K562 (cell line): ENCODE data around the gene STT3B. TPM values are rescaled to one million over a fixed set of nuclear protein-coding genes. Genes with fewer than 3 reads are reported as not detected.
A peak's percentile ranks its signal among the peaks of the same experiment; 100 is the strongest.

ENCODE experiments used
- BRD4 ChIP-seq: fragments of 200-600 bp; sonication (generic); IDR thresholded peaks from 2 replicates; pipeline ENCODE4 v1.6.1; 2017; ENCODE audit warnings: inconsistent platforms
- KAT8 ChIP-seq: fragments of 450-650 bp; IDR thresholded peaks from 2 replicates; pipeline ENCODE4 v1.6.1; 2016; ENCODE audit warnings: low read depth, mild to moderate bottlenecking
- L3MBTL2 ChIP-seq: fragments of 450-650 bp; IDR thresholded peaks from 2 replicates; pipeline ENCODE4 v1.6.1; 2016; ENCODE audit warnings: mild to moderate bottlenecking, moderate library complexity
- THAP12 ChIP-seq: fragments of 250-450 bp; sonication (Bioruptor Pico); IDR thresholded peaks from 2 replicates; pipeline ENCODE4 v1.9.0; 2021; ENCODE audit warnings: mild to moderate bottlenecking, inconsistent platforms
- ZNF436 ChIP-seq: fragments of 250-450, 450-650 bp; sonication (Bioruptor Pico); formaldehyde crosslinking; IDR thresholded peaks from 2 replicates; pipeline ENCODE4 v1.7.0; 2020; ENCODE audit warnings: mild to moderate bottlenecking
- polyA plus RNA-seq, 8 experiments: library from polyadenylated mRNA; depleted of rRNA in 4 of 8; stranded (reverse) in 5 of 8; unstranded in 3 of 8; fragments of >200 nt; fragmentation: Nextera tagmentation in 2 of 8; fragmentation: Illumina TruSeq in 1 of 8; extraction: Ambion mirVana in 2 of 8; extraction: Trizol in 1 of 8; gene quantifications; 2 replicates each; pipeline versions ENCODE4 v1.2.1 to v1.2.3, GENCODE V29; 2011 to 2014; ENCODE audit warnings: inconsistent platforms in 1 of 8, missing spikeins in 1 of 8
- total RNA-seq, 7 experiments: library from RNA; depleted of rRNA in 6 of 7; stranded (reverse); fragments of >200 nt in 6 of 7; fragmentation: Illumina TruSeq in 2 of 7; extraction: Trizol in 2 of 7; gene quantifications; 2 replicates each; pipeline versions ENCODE4 v1.2.1 to v1.2.3, GENCODE V29; 2011 to 2021; ENCODE audit warnings: low replicate concordance in 1 of 7
- TF ChIP-seq, protein P1 (sequence below), 2 experiments: fragments of 450-650 bp in 1 of 2; sonication (generic) in 1 of 2; formaldehyde crosslinking in 1 of 2; IDR thresholded peaks; 2 replicates each; pipeline versions ENCODE4 v1.7.1 to v1.9.0; 2016 to 2022; ENCODE audit warnings: inconsistent platforms in 1 of 2, mild to moderate bottlenecking in 1 of 2, missing genetic modification reagents in 1 of 2
- TF ChIP-seq, protein P2 (sequence below): fragments of 250-450 bp; sonication (Bioruptor Pico); IDR thresholded peaks from 2 replicates; pipeline ENCODE4 v1.4.0; 2020; ENCODE audit warnings: borderline replicate concordance
- TF ChIP-seq, protein P3 (sequence below), 2 experiments: fragments of 450-650 bp; IDR thresholded peaks; 2 replicates each; pipeline ENCODE4 v1.6.1; 2018; ENCODE audit warnings: mild to moderate bottlenecking in 2 of 2, low read depth in 1 of 2; ENCODE audit not compliant: partially characterized antibody in 2 of 2

STT3B gene
- total and polyA plus RNA-seq, 9 of the 15 experiments (the other 6 are each of a cell fraction or from before 2014, with no cell fraction given), result 22.4 to 147 (median 100) TPM

DNA sequence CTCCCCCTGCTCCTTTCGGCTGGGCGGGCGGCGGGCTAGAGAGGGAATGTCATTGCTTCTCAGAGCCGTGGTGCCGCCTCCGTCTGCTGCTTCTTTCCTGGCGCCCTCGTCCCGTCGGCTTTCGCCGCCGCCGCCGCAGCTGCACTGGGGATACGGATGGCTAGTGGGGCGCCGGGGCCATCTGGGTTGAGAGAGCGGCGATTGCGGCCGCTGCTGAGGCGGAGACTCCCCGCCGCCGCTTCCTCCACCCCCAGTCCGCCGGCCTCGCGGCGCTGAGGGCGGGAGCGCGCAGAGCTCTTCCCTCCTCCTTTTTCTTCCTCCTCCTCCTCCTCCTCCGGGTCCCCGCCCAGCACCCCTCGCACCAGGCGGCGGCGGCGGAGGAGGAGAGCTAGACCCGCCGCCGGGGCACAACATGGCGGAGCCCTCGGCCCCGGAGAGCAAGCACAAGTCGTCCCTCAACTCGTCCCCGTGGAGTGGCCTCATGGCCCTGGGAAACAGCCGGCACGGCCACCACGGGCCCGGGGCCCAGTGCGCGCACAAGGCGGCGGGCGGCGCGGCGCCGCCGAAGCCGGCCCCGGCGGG lies at the start of gene STT3B (continued):
- no peak for TF ChIP-seq KAT8
- TF ChIP-seq BRD4, result no peak
- TF ChIP-seq, protein P1, sequence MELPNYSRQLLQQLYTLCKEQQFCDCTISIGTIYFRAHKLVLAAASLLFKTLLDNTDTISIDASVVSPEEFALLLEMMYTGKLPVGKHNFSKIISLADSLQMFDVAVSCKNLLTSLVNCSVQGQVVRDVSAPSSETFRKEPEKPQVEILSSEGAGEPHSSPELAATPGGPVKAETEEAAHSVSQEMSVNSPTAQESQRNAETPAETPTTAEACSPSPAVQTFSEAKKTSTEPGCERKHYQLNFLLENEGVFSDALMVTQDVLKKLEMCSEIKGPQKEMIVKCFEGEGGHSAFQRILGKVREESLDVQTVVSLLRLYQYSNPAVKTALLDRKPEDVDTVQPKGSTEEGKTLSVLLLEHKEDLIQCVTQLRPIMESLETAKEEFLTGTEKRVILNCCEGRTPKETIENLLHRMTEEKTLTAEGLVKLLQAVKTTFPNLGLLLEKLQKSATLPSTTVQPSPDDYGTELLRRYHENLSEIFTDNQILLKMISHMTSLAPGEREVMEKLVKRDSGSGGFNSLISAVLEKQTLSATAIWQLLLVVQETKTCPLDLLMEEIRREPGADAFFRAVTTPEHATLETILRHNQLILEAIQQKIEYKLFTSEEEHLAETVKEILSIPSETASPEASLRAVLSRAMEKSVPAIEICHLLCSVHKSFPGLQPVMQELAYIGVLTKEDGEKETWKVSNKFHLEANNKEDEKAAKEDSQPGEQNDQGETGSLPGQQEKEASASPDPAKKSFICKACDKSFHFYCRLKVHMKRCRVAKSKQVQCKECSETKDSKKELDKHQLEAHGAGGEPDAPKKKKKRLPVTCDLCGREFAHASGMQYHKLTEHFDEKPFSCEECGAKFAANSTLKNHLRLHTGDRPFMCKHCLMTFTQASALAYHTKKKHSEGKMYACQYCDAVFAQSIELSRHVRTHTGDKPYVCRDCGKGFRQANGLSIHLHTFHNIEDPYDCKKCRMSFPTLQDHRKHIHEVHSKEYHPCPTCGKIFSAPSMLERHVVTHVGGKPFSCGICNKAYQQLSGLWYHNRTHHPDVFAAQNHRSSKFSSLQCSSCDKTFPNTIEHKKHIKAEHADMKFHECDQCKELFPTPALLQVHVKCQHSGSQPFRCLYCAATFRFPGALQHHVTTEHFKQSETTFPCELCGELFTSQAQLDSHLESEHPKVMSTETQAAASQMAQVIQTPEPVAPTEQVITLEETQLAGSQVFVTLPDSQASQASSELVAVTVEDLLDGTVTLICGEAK (IDR thresholded peaks at IDR 0.05), result no peak
- TF ChIP-seq, protein P1 (CRISPR knock-in tag; IDR thresholded peaks at IDR 0.05), result 0 out of 2 replicates have a peak, but pooled peaks have one; percentile 3
- TF ChIP-seq, protein P2, sequence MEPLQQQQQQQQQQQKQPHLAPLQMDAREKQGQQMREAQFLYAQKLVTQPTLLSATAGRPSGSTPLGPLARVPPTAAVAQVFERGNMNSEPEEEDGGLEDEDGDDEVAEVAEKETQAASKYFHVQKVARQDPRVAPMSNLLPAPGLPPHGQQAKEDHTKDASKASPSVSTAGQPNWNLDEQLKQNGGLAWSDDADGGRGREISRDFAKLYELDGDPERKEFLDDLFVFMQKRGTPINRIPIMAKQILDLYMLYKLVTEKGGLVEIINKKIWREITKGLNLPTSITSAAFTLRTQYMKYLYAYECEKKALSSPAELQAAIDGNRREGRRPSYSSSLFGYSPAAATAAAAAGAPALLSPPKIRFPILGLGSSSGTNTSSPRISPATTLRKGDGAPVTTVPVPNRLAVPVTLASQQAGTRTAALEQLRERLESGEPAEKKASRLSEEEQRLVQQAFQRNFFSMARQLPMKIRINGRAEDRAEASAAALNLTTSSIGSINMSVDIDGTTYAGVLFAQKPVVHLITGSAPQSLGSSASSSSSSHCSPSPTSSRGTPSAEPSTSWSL (CRISPR knock-in tag), result peak; percentile 52; the same call in 1 of the 2 replicates
- TF ChIP-seq, protein P3, sequence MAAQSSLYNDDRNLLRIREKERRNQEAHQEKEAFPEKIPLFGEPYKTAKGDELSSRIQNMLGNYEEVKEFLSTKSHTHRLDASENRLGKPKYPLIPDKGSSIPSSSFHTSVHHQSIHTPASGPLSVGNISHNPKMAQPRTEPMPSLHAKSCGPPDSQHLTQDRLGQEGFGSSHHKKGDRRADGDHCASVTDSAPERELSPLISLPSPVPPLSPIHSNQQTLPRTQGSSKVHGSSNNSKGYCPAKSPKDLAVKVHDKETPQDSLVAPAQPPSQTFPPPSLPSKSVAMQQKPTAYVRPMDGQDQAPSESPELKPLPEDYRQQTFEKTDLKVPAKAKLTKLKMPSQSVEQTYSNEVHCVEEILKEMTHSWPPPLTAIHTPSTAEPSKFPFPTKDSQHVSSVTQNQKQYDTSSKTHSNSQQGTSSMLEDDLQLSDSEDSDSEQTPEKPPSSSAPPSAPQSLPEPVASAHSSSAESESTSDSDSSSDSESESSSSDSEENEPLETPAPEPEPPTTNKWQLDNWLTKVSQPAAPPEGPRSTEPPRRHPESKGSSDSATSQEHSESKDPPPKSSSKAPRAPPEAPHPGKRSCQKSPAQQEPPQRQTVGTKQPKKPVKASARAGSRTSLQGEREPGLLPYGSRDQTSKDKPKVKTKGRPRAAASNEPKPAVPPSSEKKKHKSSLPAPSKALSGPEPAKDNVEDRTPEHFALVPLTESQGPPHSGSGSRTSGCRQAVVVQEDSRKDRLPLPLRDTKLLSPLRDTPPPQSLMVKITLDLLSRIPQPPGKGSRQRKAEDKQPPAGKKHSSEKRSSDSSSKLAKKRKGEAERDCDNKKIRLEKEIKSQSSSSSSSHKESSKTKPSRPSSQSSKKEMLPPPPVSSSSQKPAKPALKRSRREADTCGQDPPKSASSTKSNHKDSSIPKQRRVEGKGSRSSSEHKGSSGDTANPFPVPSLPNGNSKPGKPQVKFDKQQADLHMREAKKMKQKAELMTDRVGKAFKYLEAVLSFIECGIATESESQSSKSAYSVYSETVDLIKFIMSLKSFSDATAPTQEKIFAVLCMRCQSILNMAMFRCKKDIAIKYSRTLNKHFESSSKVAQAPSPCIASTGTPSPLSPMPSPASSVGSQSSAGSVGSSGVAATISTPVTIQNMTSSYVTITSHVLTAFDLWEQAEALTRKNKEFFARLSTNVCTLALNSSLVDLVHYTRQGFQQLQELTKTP (IDR thresholded peaks at IDR 0.05; ENCODE audit: low read depth in 1 of 2, partially characterized antibody in 2 of 2), result no peak
- TF ChIP-seq L3MBTL2, result peak; percentile 9; the same call in 1 of the 2 replicates
- no peak for TF ChIP-seq ZNF436 (CRISPR knock-in tag)
- TF ChIP-seq THAP12 (CRISPR knock-in tag), result peak; percentile 94
